Thymus (tissue), 11 donors: ENCODE measurements around the gene QSOX2. TPM values are rescaled to one million over a fixed set of nuclear protein-coding genes. Genes with fewer than 3 reads are reported as not detected.

Experiments
- DNase-seq, 9 donors: peaks; one replicate each; pipeline ENCODE4 v3.0.0-alpha.2; 2013; ENCODE audit warnings: low spot score in 9 of 9, low read depth in 6 of 9, missing footprints in 1 of 9
- H3K27ac ChIP-seq, 2 donors: one replicate each; pipeline ENCODE4 v1.5.1; 2013; ENCODE audit warnings: control low read depth in 1 of 2, low read depth in 1 of 2, low read length in 1 of 2, mild to moderate bottlenecking in 1 of 2, moderate library complexity in 1 of 2
- H3K27me3 ChIP-seq, 2 donors: one replicate each; pipeline ENCODE4 v1.5.1; 2013; ENCODE audit warnings: low read length in 1 of 2; ENCODE audit not compliant: control insufficient read depth in 2 of 2, insufficient read depth in 1 of 2
- H3K36me3 ChIP-seq, 2 donors: one replicate each; pipeline ENCODE4 v1.5.1; 2013; ENCODE audit warnings: low read length in 1 of 2, mild to moderate bottlenecking in 1 of 2, moderate library complexity in 1 of 2; ENCODE audit not compliant: control insufficient read depth in 2 of 2, insufficient read depth in 2 of 2
- H3K4me1 ChIP-seq, 2 donors: one replicate each; pipeline ENCODE4 v1.5.1; 2013; ENCODE audit warnings: low read length in 2 of 2; ENCODE audit not compliant: control insufficient read depth in 2 of 2, insufficient read depth in 2 of 2
- H3K4me3 ChIP-seq, 2 donors: one replicate each; pipeline ENCODE4 v1.5.1; 2013; ENCODE audit warnings: low read length in 2 of 2, control low read depth in 1 of 2, mild to moderate bottlenecking in 1 of 2
- H3K9me3 ChIP-seq, 2 donors: one replicate each; pipeline ENCODE4 v1.5.1; 2013; ENCODE audit warnings: low read length in 1 of 2, mild to moderate bottlenecking in 1 of 2; ENCODE audit not compliant: control insufficient read depth in 2 of 2, insufficient read depth in 1 of 2
- WGBS: extraction: QIAGEN DNeasy Blood & Tissue Kit; methylation state at CpG from one replicate; pipeline ENCODE4 v1.1.7; 2013; 5-methylcytosine and 5-hydroxymethylcytosine counted together
- polyA plus RNA-seq: library from polyadenylated mRNA; stranded (reverse); fragments of 200-250 nt; gene quantifications from one replicate; pipeline ENCODE4 v1.2.3, GENCODE V29; 2013
- total RNA-seq: library from RNA; stranded (reverse); fragments of 120-200 nt; gene quantifications from one replicate; pipeline ENCODE4 v1.2.4, GENCODE V29; 2013
- donor health status: healthy.

Gene QSOX2
- total and polyA plus RNA-seq, 2 donors, result 3.9 to 11.5 TPM

DNA sequence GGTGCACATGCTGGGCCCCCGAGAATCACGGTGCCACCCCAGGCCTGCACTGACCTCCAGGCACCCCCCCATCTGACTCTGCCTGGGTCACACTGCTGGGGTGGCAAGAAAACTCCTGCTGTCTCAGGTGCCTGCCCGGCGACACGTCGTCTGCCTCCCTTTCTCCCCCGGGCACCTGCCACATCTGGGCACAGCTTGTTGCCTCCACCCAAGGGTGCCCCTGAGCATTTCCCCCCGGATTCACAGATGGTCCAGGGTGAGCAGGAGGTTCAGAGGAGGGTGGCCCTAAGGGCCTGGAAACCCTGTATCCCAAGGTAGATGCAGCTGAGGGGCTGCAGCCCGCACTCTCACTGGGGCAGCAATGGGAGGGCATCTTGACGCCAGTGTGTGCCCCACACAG lies 14.9 kb upstream of the QSOX2 start:
- no peak overlapping the region for H3K4me3 ChIP-seq
- H3K9me3 ChIP-seq, result no peaks in the 10 kb centered on the region
- no peak overlapping the region for H3K27ac ChIP-seq
- H3K4me1 ChIP-seq, result no peaks in the 10 kb centered on the region
- 94% methylated on average over 10 of the region's 10 CpGs for WGBS
- DNase-seq, result no peak
- H3K36me3 ChIP-seq, result no peaks in the 10 kb centered on the region
- peaks cover 0 to 5% of the 10 kb centered on the region in 2 donors for H3K27me3 ChIP-seq

DNA sequence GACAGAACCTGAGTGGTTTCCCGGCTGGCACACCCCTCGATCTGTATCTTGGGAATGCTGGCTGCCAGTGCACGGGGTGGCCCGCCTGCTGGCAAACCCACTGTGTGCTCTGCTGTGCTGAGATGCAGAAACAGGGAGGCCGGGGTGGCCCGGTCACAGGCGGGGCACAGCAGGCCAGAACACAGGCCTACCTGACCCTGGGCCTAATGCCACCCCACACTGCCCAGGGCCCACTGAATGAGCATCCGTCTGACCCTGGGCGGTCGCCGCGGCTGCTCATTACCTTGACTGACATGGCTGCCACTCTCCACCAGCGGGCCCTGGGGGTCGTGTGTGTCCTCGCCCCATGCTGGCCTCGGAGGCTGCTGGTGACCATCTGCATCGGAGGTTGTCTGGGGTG lies 14.2 kb upstream of the QSOX2 start:
- peaks cover 0 to 11% of the 10 kb centered on the region in 2 donors for H3K27me3 ChIP-seq

GRCh38 chr9:136259517-136259813 lies 13.9 kb upstream of the QSOX2 start:
- Histone ChIP-seq H3K27ac (no peak overlapping the region), H3K27me3 (peaks cover 0 to 11% of the 10 kb centered on the region in 2 donors), H3K4me3 (no peak overlapping the region), H3K4me1 (no peaks in the 10 kb centered on the region), H3K36me3 (no peaks in the 10 kb centered on the region), H3K9me3 (no peaks in the 10 kb centered on the region)
- DNase-seq, result no peak
- WGBS, result 88% methylated on average over 4 of the region's 4 CpGs

More for the DNA sequence above, 14.2 kb upstream of the QSOX2 start:
- WGBS, result 98% methylated on average over 17 of the region's 17 CpGs
- Histone ChIP-seq H3K36me3 (no peaks in the 10 kb centered on the region), H3K4me3 (no peak overlapping the region), H3K27ac (no peak overlapping the region), H3K4me1 (no peaks in the 10 kb centered on the region), H3K9me3 (no peaks in the 10 kb centered on the region)
- no peak for DNase-seq

- Histone ChIP-seq H3K27ac (no peak overlapping the region), H3K9me3 (no peaks in the 10 kb centered on the region), H3K4me1 (no peaks in the 10 kb centered on the region), H3K27me3 (peaks cover 0 to 13% of the 10 kb centered on the region in 2 donors), H3K4me3 (no peak overlapping the region), H3K36me3 (no peaks in the 10 kb centered on the region)
- 86% methylated on average over 22 of the region's 22 CpGs for WGBS
- DNase-seq, result no peak
Observed at GRCh38 chr9:136258786-136259516, 13.3 kb upstream of the QSOX2 start.

DNA sequence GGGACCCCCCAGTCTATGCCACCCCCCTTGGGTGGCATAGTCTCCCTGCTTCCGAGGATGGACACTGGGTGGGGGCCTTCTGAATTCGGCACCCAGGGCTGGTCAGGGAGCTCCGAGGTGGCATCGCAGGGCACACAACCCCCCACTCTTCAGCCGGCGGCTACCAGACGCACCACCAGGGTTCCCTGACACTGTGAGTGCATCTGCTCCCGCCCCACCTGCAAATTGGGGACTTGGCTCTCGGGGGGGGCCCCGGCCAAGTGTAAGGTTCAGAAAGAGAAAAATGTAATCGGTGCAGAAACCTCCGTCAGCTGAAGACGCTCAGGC lies 12.7 kb upstream of the QSOX2 start:
- Histone ChIP-seq H3K9me3 (no peaks in the 10 kb centered on the region), H3K4me1 (no peaks in the 10 kb centered on the region), H3K4me3 (no peak overlapping the region), H3K36me3 (no peaks in the 10 kb centered on the region), H3K27me3 (peaks cover 0 to 13% of the 10 kb centered on the region in 2 donors), H3K27ac (no peak overlapping the region)
- WGBS, result 93% methylated on average over 13 of the region's 13 CpGs
- no peak for DNase-seq

DNA sequence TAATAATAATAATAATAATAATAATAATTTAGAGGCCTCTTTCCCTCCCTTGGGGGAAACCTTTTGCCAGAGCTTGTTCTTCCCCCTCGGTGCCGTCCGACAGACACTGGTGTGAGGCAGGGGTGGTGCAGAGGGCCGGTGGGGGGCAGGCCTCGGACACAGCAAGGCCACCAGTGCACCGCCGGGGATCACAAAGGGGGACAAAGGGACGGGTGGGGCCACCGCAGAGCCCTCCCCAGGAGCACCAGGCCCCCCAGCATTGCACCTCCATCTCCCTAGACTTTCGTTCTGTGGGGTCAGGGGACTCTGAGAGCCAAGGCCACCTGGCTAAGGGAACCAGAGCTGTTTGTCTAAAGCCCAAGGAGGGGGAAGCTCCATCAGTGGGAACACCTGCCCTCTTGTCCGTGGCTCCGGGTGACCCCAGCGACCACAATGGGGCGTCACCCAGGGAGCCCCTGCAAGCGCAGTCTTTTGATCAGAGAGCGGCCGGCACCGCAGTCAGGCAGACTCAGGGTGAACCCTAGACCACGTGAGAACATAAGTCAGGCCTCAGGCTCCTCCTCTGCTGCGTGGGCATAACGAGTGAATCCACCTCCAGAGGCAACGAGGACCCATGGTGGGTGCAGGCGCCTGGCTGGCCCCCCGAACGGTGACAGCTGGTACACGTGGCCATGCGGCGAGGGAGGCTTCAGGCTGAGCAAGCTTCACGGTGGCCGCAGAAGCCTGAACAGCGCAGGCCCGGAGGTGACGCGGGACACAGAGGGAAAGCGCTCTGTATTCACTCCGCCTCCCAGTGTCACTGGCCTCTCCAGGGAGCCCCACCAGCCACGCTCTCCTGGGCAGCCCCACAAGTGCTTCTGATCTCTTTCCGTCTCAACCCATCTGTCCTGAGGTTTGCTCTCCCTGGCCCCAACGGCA lies 12.0 kb upstream of the QSOX2 start:
- Histone ChIP-seq H3K27ac (no peak overlapping the region), H3K4me1 (no peaks in the 10 kb centered on the region), H3K9me3 (no peaks in the 10 kb centered on the region), H3K27me3 (peaks cover 0 to 13% of the 10 kb centered on the region in 2 donors), H3K36me3 (no peaks in the 10 kb centered on the region), H3K4me3 (no peak overlapping the region)
- WGBS, result 91% methylated on average over 39 of the region's 39 CpGs
- no peak for DNase-seq

- DNase-seq, result no peak
Observed at GRCh38 chr9:136255896-136256890, 10.6 kb upstream of the QSOX2 start.

GRCh38 chr9:136255166-136255538 lies 9.5 kb upstream of the QSOX2 start:
- 89% methylated on average over 12 of the region's 12 CpGs for WGBS
- Histone ChIP-seq H3K9me3 (no peaks in the 10 kb centered on the region), H3K4me3 (no peak overlapping the region), H3K27ac (no peak overlapping the region), H3K4me1 (no peaks in the 10 kb centered on the region), H3K27me3 (peaks cover 0 to 14% of the 10 kb centered on the region in 2 donors), H3K36me3 (no peaks in the 10 kb centered on the region)
- no peak for DNase-seq

More at GRCh38 chr9:136255896-136256890, 10.6 kb upstream of the QSOX2 start:
- no peak overlapping the region for H3K4me3 ChIP-seq
- no peak overlapping the region for H3K27ac ChIP-seq
- no peaks in the 10 kb centered on the region for H3K9me3 ChIP-seq
- peaks cover 0 to 13% of the 10 kb centered on the region in 2 donors for H3K27me3 ChIP-seq
- H3K4me1 ChIP-seq, result no peaks in the 10 kb centered on the region
- H3K36me3 ChIP-seq, result no peaks in the 10 kb centered on the region
- 80% methylated on average over 28 of the region's 28 CpGs for WGBS
